Measurements from ENCODE around the gene ABTB2. TPM values are rescaled to one million over a fixed set of nuclear protein-coding genes. Genes with fewer than 3 reads are reported as not detected.
A peak's percentile ranks its signal among the peaks of the same experiment; 100 is the strongest.
"Not testable (repeated sequence)": the region's sequence is repeated elsewhere in the genome, so short reads cannot be mapped to it uniquely, and the experiment has no call there.

The ABTB2 gene
- total RNA-seq, 1 donor from 2014 or later: 4.7 TPM

DNA sequence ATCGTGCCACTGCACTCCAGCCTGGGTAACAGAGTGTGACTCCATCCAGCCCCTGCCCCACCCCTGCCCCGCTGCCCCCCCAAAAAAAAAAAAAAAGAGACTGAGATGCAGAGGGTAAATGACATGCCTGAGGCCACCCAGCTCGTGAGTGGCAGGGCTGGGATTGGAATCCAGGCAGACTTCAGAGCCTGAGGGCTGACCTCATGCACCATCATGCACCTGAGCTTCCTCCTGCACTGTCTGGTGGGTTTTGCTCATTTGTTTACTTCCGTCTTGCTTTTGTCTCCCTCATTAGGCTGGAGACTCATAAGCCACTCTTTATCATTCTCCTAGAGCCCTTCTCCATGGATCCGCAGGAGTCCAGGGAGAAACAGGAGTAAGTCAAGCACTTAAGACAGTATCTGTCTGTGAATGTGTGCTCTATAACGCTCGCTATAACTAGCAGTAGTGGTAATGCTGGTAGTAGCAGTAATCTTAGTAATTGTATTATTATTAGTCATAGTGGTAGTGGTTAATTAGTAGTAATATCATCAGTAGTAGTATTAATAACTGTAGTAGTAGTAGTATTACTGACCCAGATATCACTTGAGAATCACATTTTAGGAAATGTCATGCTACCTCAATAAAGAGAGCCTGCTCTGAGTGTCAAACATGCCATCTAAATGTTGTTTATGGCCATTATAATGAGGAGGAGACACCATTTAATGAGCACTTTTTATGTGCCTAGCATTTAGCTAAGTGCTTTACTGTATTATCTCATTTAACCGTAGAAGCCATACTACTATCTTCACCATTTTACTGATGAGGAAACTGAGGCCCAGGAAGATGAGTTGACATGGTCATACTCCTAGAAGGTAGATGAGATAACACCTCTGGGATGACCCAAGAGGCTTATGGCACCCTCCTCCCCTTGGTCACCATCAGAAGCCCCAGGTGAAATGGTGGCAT is 167.3 kb downstream of the ABTB2 start:
- DNase-seq (ENCODE audit: low spot score): no peak

DNA sequence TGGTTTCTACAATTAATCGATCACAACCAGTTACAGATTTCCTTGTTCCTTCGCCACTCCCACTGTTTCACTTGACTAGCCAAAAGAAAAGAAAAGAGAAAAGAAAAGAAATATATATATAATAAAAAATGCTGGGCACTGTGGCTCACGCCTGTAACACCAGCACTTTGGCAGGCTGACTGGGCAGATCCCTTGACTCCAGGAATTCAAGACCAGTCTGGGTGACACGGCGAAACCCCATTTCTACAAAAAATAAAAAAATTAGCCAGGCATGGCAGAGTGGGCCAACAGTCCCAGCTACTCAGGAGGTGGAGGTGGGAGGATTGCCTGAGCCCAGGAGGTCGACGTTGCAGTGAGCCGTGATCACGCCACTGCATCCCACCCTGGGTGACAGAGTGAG is 168.6 kb downstream of the ABTB2 start:
- DNase-seq (ENCODE audit: low spot score): no peak

DNA sequence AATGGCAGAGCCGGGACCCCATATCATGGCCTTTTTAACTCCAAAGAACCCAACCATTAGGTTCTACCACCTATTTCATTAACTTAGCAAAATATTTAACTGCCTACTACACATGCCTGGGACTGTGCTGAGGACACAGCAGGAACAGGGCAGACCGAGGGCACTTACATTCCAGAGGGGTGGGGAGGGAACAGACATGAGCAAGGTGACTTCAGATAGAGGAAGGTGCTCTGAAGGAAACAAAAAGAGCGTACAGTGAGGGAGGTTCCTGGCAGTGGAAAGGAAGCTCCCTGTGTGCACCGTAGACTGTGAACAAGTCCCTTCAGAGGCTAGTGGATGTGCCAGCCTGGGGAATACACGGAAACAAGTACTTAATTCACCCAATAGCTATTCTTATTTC is 169.6 kb downstream of the ABTB2 start:
- no peak for DNase-seq (ENCODE audit: low spot score)

DNA sequence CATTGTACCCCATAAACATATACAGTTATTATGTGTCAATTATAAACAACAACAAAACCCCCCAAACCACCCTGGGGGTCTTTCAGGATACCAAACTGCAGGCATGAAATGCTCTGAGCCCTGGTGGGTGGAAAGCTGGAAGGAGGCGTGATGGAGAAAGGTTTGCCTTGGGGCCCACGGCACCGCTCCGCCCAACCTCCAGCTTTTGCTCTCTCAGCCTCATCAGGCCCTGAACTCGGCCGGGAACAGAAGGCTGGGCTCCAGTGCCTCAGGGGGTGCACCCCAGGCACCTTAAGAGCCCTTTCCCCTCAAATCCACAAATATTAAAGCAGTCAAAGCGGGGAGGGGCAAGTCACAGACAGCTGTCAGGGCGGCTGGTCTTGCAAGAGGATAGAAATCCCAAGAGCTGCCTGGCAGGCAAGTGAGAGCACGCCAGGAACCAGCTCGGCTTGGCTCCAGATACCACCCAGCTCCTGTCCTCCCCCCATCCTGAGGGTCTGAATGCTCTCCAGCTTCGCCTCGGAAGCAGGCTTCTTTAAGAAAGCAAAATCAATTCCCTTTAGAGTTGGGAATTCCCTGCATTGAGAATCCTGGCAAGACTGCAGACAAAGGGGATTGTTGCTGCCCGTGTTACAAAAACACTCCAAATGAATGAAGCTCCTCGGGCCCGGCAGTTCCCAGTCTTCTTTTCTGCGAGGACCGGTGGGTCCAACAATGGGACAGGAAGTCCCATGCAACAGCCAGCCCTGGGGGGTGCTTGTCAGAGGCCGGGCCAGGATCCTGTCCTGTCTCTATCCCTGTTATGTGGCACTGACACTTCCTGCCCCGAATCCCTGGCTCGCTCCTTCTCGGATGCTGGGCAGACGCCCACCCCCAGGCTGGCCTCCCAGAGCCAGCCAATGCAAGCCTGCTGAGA is 171.6 kb downstream of the ABTB2 start:
- DNase-seq (ENCODE audit: low spot score): no peak

DNA sequence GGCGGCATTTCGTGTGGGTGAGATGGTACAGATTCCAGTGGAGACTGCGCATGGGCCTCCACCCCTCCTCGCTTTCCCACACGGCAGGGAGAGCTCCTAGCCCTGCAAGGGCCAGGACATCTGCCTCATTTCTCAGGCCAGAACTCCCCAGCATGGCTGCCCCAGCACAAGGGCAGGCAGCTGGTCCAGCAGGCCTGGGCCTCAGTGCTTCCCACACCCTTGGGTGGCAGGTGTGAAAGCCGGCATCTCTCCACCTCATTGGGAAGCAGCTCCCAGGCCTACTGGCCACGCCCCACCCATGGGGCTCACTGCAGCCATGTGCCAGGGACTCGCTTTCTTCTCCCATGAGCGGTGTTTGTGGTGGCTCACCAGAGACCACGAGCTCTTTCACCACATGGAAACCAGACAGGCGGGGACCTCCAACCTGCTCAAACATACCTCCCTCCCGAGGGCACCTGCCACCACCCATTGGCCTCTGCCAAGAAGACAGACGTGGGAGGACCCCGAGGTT is 173.2 kb downstream of the ABTB2 start:
- DNase-seq (ENCODE audit: low spot score): no peak

DNA sequence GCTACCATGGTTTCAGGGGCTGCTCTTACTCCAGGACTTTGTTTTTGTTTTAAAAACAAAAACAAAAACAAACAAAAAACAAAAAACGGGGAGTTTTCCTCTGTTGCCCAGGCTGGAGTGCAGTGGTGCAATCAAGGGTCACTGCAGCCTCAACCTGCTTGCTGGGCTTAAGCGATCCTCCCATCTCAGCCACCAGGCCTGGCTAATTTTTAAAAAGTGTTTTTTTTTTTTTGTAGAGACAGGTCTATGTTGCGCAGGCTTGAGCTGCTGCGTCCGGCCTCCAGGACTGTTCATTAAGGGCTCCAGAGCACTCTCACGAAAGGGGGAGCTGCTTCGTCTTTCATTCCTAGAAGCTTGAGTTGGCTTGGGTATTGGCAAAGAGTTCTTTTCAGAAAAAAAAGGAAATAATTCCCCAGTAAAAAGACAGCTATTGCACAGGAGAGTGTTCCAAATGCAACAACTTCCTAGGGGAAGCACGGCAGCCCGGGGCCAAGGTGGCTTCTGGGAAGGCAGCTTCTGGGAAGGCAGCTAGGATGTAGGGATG is 173.9 kb downstream of the ABTB2 start:
- DNase-seq (ENCODE audit: low spot score): no peak

DNA sequence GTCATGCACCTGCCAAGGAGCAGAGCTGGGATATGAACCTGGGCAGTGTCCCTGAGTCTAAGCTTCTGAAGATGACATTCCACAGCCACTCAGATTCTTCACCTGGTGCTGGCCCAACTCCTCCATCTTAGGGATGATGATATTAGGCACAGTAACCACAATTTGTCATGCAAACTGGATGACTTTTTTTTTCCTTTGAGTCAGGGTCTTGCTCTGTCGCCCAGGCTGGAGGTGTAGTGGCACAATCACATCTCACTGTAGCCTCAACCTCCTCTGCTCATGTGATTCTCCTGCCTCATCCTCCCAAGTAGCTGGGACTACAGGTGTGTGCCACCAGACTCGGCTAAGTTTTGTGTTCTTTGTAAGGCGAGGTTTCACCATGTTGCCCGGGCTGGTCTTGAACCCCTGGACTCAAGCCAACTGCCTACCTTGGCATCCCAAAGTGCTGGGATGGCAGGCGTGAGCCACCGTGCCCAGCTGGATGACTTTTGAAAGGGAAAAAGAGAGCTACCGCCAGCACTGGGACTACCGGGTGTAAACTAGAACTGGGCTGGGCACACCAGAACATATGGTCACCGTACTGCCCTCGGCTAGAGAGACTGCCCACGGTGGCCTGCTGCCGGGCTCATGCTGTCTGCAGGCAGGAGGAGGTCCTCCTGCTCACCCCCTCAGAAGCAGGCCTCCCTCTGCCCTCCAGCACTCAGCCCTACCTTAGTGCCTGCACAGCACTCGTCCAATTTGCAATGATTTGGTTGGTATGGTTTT is 174.7 kb downstream of the ABTB2 start:
- DNase-seq (ENCODE audit: low spot score): no peak

DNA sequence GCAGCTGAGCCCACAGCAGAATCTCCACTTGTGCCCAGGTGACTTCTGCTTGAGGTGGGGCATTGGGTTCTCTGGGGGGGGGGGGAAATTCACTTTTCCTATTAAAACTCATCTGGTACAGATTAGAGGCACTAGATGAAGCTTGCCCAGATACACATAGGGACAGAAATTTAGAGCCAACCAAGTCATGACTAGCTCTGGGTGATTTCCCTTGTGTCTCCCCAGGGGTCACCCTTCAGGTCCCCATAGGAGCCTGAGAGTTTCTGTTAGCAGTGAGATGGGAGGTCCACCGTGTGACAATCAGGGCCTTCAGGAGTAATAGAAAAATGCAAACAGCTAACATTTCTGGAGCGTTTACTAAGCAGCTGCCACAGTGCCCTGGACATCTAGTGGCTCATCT is 175.4 kb downstream of the ABTB2 start:
- no peak for DNase-seq (ENCODE audit: low spot score)

DNA sequence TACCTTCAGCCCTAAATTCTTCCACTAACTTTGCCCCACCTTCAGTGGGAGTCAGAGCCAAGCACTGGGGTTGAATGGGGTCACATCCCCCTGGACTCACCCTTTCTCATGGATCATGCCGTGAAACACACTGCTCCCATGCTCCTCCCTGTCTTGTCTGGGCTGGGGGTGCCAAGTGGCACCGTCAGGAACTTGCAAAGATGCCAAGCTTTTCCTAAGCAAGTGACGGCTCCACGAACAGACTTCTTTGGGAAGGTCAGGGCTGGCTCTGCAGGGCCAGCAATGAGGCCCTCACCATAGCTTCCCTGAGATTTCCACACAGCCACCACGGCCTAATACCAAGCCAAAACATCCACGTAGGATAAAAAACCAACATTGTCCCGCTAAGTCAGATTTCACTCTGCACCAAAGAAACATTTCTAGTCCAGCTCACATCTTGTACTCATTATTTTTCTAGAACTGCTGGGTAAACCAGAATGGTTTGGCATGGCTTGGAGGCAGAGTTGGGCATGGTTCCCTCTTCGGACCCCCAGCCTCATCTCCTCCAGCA is 175.9 kb downstream of the ABTB2 start:
- no peak for DNase-seq (ENCODE audit: low spot score)

DNA sequence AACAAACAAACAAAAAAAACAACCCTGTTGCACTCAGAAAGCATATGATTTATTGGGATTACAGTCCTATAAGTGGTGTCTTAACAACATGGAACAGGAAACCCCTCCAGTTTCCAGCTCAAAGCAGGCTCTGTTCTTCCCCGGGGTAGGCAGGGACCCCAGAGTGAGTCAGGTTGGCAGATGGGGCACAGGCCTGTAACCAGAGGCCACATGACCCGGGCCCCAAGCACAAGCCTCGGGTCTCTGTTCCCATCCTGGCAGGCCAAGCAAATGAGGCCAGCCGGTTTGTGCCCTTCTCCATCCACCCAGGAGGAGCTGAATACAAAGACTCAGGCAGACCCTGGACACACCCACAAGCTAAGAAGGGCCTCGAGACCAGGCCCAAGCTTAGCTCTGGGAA is 176.6 kb downstream of the ABTB2 start:
- no peak for DNase-seq (ENCODE audit: low spot score)

DNA sequence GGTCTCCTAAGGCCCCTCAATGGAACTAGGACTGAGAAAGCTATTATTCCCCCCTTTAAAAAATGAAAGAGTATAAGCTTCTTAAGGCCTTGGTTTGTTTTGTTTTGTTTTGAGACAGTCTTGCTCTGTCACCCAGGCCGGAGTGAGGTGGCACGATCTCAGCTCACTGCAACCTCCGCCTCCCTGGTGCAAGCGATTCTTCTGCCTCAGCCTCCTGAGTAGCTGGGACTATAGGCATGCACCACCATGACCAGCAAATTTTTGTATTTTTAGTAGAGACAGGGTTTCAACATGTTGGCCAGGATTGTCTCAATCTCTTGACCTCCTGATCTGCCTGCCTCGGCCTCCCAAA is 177.0 kb downstream of the ABTB2 start:
- DNase-seq (ENCODE audit: low spot score): not testable (repeated sequence)

DNA sequence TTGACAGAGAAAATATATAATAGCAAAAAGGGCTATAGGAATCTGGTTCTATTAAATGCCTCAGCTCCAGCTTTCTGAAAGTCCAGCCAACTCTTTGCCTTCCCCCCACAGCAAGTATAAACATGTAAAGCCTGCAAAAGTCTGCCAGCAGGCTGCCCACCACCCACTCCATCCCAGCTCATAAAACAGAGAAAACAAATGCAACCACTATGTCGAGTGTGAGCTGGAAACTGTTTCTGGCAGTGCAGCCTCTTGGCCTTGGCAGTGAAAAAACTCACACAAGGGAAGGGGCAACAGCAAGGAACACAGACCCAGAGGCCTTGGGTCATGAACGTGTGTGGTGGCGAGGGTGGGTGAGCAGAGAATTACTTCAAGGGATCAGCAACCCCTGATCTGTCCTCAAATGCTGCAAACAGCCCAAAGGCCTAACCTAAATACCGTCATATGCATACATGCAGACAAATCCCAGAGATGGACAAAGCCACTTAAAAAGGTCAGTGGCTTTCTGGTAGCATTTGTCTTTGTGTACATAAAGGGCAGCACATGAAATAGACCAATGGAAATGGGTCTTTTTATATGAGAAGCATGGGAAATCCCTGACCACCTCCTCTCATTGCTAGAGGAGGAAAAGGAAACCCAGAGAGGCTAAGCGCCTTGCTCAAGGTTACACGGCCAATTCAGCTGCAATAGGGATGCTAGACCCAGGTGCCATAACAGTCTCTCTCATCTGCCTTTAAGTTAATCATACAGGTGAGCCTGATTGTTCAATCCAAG is 177.6 kb downstream of the ABTB2 start:
- DNase-seq (ENCODE audit: low spot score): no peak

DNA sequence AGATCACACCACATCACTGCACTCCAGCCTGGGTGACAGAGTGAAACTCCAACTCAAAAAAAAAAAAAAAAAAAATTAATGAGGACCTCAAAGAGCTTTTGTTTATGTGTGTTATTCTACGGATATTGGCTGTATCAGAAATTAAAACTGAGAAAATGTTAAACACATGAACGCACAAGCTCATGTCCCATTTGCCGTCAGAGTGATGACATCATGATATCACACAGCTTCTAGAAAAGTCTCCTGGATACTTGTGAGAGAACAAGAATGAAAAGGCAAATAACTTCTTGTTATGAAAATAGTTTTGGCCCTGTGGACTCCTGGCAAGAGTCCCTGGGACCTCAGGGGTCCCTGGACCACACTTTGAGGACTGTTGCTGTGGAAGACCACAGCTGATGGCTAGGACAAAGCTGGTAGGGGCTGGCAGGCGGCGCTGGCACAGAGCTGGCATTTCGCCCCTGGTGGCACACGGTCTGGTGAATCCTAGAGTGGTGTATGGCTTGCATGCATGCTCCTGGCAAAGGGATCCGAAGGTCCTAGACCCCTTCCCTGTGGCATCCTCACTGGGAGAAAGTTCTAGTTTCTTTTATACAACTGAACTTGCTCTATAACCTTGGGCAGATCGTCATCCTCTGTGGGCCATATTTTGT is 178.7 kb downstream of the ABTB2 start:
- DNase-seq (ENCODE audit: low spot score): no peak

DNA sequence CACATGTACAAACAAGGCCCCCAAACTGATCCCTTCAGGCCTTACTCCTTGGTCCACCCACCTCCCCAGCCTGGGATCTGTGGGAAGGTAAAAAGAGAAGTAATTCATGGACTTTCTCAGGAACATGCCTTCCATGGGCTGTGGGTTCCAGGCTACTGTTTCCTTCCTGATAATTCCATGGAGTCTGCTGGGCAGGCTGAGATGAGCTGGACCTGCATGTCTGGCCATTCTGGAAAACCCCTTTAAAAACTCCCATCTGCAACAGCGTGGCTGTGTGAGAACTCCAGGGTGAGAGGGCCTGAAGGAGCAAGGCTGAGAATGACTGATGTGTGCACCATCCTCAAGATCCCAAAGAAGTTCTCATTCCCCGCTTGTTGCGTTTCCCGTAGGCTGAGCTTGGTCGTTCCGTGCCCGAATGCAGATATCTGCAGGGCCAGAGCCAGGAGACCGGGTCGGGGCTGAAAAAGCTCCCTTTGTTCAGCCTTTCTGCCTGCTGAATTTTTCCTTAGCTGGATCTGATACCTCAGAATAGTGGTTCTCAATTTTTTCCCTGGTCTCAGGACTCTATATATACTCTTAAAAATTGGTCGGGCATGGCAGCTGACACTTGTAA is 179.5 kb downstream of the ABTB2 start:
- no peak for DNase-seq (ENCODE audit: low spot score)

DNA sequence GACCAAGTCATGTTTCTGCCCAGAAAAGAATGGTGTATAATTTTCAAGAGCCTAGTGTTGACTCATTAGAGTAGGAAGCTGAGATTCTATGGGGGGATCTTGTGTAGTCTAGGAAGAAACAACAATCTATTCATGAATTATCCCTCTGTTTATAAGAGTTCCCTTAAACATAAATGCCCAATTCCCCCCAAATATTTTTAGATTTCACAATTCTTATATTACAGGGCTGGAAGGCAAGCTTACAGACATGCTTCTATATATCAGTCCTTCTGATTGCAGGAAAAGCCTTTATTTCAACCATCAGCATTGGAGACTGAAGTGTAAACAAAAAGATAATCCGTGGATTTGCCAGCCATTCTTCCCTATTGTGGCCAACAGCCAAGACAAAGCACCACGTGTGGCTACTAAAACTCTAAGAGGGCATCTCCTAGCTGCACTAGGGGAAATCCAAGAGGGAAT is 181.0 kb downstream of the ABTB2 start:
- DNase-seq (ENCODE audit: low spot score): no peak

DNA sequence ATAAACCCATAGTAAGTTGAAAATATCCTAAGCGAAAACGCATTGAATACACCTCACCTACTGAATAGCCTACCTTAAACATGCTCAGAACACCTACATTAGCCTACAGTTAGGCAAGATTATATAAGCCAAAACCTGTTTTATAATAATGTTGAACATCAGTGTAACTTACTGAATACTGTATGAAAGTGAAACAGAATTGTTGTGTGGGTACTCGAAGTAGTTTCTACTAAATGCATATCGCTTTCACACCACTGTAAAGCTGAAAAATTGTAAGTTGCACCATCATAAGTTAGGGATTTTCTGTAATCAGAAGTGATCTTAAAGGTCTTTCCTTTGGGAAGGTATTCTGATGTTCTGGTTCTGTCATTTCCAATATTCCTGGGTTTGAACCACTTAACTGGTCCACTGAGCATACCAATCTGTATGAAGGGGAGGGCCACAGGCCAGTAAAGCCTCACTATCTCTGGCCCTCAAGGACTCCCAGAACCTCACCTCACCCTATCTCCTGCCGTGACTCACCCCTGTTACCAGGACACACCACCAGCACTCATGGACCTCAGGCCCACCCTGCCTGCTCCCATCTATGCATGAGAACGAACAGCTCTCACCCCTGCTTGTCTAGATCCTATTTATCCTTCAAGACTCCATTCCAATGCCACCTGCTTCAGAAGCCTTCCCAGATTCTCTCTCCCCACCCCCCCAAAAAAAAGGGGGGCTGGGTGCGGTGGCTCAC is 182.4 kb downstream of the ABTB2 start:
- DNase-seq (ENCODE audit: low spot score): no peak

DNA sequence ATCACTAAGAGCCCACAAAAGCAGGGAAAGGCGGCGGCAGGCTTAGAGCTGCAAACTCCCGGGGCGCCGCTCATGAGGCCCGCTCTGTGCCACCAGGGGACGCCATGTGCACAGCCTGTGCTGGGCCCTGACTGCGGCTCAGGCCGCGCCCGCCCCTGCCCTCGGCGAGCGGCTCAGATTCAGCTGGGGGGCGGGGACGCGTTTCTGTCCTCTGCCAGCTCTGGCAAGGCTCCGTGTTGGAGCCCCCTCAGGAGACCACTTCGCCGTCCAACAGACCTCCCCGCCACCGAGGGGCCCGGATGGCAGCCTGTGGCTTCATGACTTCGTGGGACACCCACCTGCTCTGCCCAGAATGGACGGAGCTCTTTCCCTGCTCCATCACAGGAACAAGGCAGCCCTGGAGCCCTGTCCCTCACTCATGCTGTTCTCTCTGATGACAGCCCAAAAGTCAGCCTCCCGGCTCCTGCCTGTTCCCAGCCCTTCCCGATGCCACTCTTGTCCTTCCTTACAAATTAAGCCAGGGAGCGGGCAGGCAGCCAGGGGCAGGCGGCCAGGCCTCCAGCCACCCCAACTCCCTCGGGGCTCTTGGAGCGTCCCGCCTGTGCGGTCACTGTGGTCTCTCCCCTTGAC is 183.3 kb downstream of the ABTB2 start:
- peak; percentile 79 for DNase-seq (ENCODE audit: low spot score)

DNA sequence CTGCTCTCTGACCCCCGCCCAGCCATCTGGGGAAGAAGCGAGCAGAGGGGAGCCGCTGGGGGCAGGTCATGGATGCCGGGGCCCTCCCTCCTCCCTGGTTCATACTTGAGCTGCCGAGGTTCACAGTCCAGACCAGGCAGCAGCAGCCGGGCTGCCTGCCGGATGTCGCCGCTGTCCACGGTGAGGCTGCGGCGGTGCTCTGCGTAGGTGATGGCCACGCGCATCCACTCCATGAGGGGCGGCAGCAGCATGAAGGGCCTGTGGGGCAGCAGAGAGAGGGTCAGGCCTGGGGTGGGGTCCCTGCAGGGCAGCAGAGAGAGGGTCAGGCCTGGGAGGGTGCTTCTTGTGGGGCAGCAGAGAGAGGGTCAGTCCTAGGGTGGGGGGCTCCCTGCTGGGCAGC is 184.8 kb downstream of the ABTB2 start:
- DNase-seq (ENCODE audit: low spot score): no peak

Measured in ureter (tissue), 1 donor.